Calu3 (cell line): ENCODE data around the gene KIAA0232. TPM values are rescaled to one million over a fixed set of nuclear protein-coding genes. Genes with fewer than 3 reads are reported as not detected.

Experiments used
- BruUV-seq: library from RNA; stranded (reverse); fragments of 400-500 nt; replicated peaks from 2 replicates; lab custom pipeline; 2021; lab: Mats Ljungman, UMichigan
- CTCF ChIA-PET: fragments of 300-600 bp; sonication (Branson Sonifier 250); formaldehyde crosslinking; loops from one replicate; lab custom pipeline; 2022; ENCODE audit warnings: antibody characterized with exemption; lab: Charles Lee
- DNase-seq: peaks from one replicate; pipeline ENCODE4 v3.0.0; 2022
- H3K27ac Mint-ChIP-seq: one replicate; pipeline ENCODE4 v1.8.0; 2022; ENCODE audit warnings: mixed read lengths; ENCODE audit not compliant: unreplicated experiment
- H3K27me3 Mint-ChIP-seq: one replicate; pipeline ENCODE4 v1.8.0; 2022; ENCODE audit warnings: mixed read lengths; ENCODE audit not compliant: unreplicated experiment
- H3K36me3 Mint-ChIP-seq: one replicate; pipeline ENCODE4 v1.8.0; 2022; ENCODE audit warnings: mild to moderate bottlenecking, moderate library complexity, mixed read lengths; ENCODE audit not compliant: insufficient read depth, unreplicated experiment
- H3K4me1 Mint-ChIP-seq: one replicate; pipeline ENCODE4 v1.8.0; 2022; ENCODE audit warnings: mild to moderate bottlenecking, low read depth, mixed read lengths; ENCODE audit not compliant: unreplicated experiment
- H3K4me3 Mint-ChIP-seq: one replicate; pipeline ENCODE4 v1.8.0; 2022; ENCODE audit warnings: mild to moderate bottlenecking, low read depth, moderate library complexity, mixed read lengths; ENCODE audit not compliant: unreplicated experiment
- H3K9me3 Mint-ChIP-seq: one replicate; pipeline ENCODE4 v1.8.0; 2022; ENCODE audit warnings: low read depth, mixed read lengths; ENCODE audit not compliant: unreplicated experiment
- CTCF ChIP-seq: fragments of 200-600 bp; IDR thresholded peaks from one replicate; pipeline ENCODE4 v1.8.0; 2022; ENCODE audit warnings: antibody characterized with exemption; ENCODE audit not compliant: unreplicated experiment
- intact Hi-C: fragments of 100-400 bp; cut with micrococcal nuclease; formaldehyde crosslinking; loops from one replicate; pipeline ENCODE4 v1.10.0; 2022; ENCODE audit not compliant: unreplicated experiment
- total RNA-seq: library from RNA; stranded (reverse); gene quantifications from 2 replicates; pipeline ENCODE4 v1.2.3, GENCODE V29; 2022

The KIAA0232 gene
- total RNA-seq, 1 experiment from 2014 or later, result 17.7 TPM

GRCh38 chr4:6851962-6852361 is 69.4 kb downstream of the KIAA0232 start:
- no peaks in the 10 kb centered on the region for H3K9me3 Mint-ChIP-seq

GRCh38 chr4:6852582-6852981 is 70.1 kb downstream of the KIAA0232 start:
- CTCF ChIA-PET, result no interaction called here

More at GRCh38 chr4:6851962-6852361, 69.4 kb downstream of the KIAA0232 start:
- CTCF ChIA-PET, result no interaction called here
- TF ChIP-seq CTCF, result no peak
- peaks cover 9% of the 10 kb centered on the region for H3K36me3 Mint-ChIP-seq
- no peak for DNase-seq
- BruUV-seq, result no TSS peak
- H3K27ac Mint-ChIP-seq, result no peak overlapping the region
- intact Hi-C loops, result loop anchor here (10.0 kb wide), 1 partner anchor 67 kb away; the partner anchor contains the start of gene KIAA0232
- H3K27me3 Mint-ChIP-seq, result no peaks in the 10 kb centered on the region
- H3K4me3 Mint-ChIP-seq, result no peak overlapping the region
- H3K4me1 Mint-ChIP-seq, result peaks cover 13% of the 10 kb centered on the region

GRCh38 chr4:6854098-6854744 is 71.7 kb downstream of the KIAA0232 start:
- peaks cover 9% of the 10 kb centered on the region for H3K36me3 Mint-ChIP-seq
- CTCF ChIA-PET, result no interaction called here

More at GRCh38 chr4:6852582-6852981, 70.1 kb downstream of the KIAA0232 start:
- Mint-ChIP-seq H3K9me3 (no peaks in the 10 kb centered on the region), H3K36me3 (peaks cover 9% of the 10 kb centered on the region), H3K4me1 (peaks cover 13% of the 10 kb centered on the region), H3K27ac (no peak overlapping the region), H3K4me3 (no peak overlapping the region), H3K27me3 (no peaks in the 10 kb centered on the region)
- intact Hi-C loops, result loop anchor here (10.0 kb wide), 1 partner anchor 68 kb away; the partner anchor contains the start of gene KIAA0232
- no TSS peak for BruUV-seq
- no peak for TF ChIP-seq CTCF
- no peak for DNase-seq

GRCh38 chr4:6855692-6856297 is 73.3 kb downstream of the KIAA0232 start:
- no peak for DNase-seq
- H3K9me3 Mint-ChIP-seq, result no peaks in the 10 kb centered on the region
- no TSS peak for BruUV-seq
- TF ChIP-seq CTCF, result no peak
- CTCF ChIA-PET, result no interaction called here
- intact Hi-C loops, result loop anchor here (10.0 kb wide), 1 partner anchor 71 kb away; the partner anchor contains the start of gene KIAA0232
- H3K36me3 Mint-ChIP-seq, result peaks cover 9% of the 10 kb centered on the region
- peaks cover 13% of the 10 kb centered on the region for H3K4me1 Mint-ChIP-seq
- H3K27me3 Mint-ChIP-seq, result no peaks in the 10 kb centered on the region
- no peak overlapping the region for H3K27ac Mint-ChIP-seq
- no peak overlapping the region for H3K4me3 Mint-ChIP-seq

More at GRCh38 chr4:6854098-6854744, 71.7 kb downstream of the KIAA0232 start:
- H3K27me3 Mint-ChIP-seq, result no peaks in the 10 kb centered on the region
- peaks cover 13% of the 10 kb centered on the region for H3K4me1 Mint-ChIP-seq
- no peak for DNase-seq
- no peak overlapping the region for H3K27ac Mint-ChIP-seq
- H3K9me3 Mint-ChIP-seq, result no peaks in the 10 kb centered on the region
- H3K4me3 Mint-ChIP-seq, result no peak overlapping the region
- no TSS peak for BruUV-seq
- intact Hi-C loops, result loop anchor here (10.0 kb wide), 1 partner anchor 69 kb away; the partner anchor contains the start of gene KIAA0232
- TF ChIP-seq CTCF, result no peak
